HepG2 (cell line): Measurements from ENCODE around the gene B3GNT8. TPM values are rescaled to one million over a fixed set of nuclear protein-coding genes. Genes with fewer than 3 reads are reported as not detected.

Source experiments
- ATAC-seq: fragments of 200-7000 bp; cut with Tn5 transposase; 3 replicates; pipeline ENCODE4 v1.9.1; 2020; ENCODE audit warnings: mild to moderate bottlenecking, moderate library complexity
- BruUV-seq: library from RNA; stranded (reverse); fragments of 400-500 nt; replicated peaks from 2 replicates; lab custom pipeline; 2021; lab: Mats Ljungman, UMichigan
- CTCF ChIA-PET: fragments of 300-600 bp; formaldehyde crosslinking; extraction: SDS; loops from one replicate; lab custom pipeline; 2021; ENCODE audit warnings: low total read pairs, inconsistent platforms, low intra/inter-chr PET ratio; lab: Yijun Ruan, JAX
- POLR2A ChIA-PET: fragments of 350-600 bp; sonication (Branson Sonifier 250); formaldehyde crosslinking; loops from one replicate; lab custom pipeline; 2020; ENCODE audit warnings: antibody characterized with exemption, inconsistent platforms; lab: Yijun Ruan, JAX
- DNase-seq: peaks from one replicate; pipeline ENCODE4 v3.0.0-alpha.2; 2015; ENCODE audit warnings: low spot score
- FAIRE-seq: peaks from 3 replicates; lab custom pipeline; 2011; peaks lifted over from hg19 to GRCh38; lab: Jason Lieb, UNC
- H2AFZ ChIP-seq: one replicate; pipeline ENCODE4 v1.6.1; 2011; ENCODE audit warnings: low read length, inconsistent platforms
- H3K27ac ChIP-seq: fragments of 300-600 bp; 3 replicates; pipeline ENCODE4 v1.8.0; 2011; ENCODE audit warnings: mixed run types, mild to moderate bottlenecking, mixed read lengths, low read length, inconsistent platforms; ENCODE audit not compliant: insufficient read depth; ENCODE audit errors: extremely low read length
- H3K27me3 ChIP-seq, 2 experiments: fragments of 200-600 bp in 1 of 2; 2 replicates in 1 of 2; 3 replicates in 1 of 2; pipeline versions ENCODE4 v1.6.0 to v1.8.0; 2011; ENCODE audit warnings: low read length in 2 of 2, mild to moderate bottlenecking in 2 of 2, moderate library complexity in 2 of 2, inconsistent platforms in 1 of 2; ENCODE audit not compliant: insufficient read depth in 2 of 2, control insufficient read depth in 1 of 2
- H3K36me3 ChIP-seq, 2 experiments: fragments of 200-600 bp in 1 of 2; replicated peaks in 1 of 2; 2 replicates in 1 of 2; 3 replicates in 1 of 2; pipeline versions ENCODE4 v1.5.1 to v1.8.0; 2011; ENCODE audit warnings: low read length in 2 of 2, inconsistent platforms in 1 of 2; ENCODE audit not compliant: insufficient read depth in 2 of 2, control insufficient read depth in 1 of 2
- H3K4me1 ChIP-seq: 2 replicates; pipeline ENCODE4 v1.5.1; 2012; ENCODE audit warnings: low read length, inconsistent platforms; ENCODE audit not compliant: insufficient read depth
- H3K4me2 ChIP-seq: 2 replicates; pipeline ENCODE4 v1.6.0; 2011; ENCODE audit warnings: low read depth, low read length, inconsistent platforms
- H3K4me3 ChIP-seq, 3 experiments: fragments of 200-600 bp in 1 of 3; sonication (generic), shearing (Covaris generic) in 1 of 3; replicated peaks in 1 of 3; 2 replicates each; pipeline ENCODE4 v1.5.1; 2011 to 2016; ENCODE audit warnings: low read length in 3 of 3, inconsistent platforms in 2 of 3, low read depth in 2 of 3, mild to moderate bottlenecking in 2 of 3, control low read depth in 1 of 3, mixed read lengths in 1 of 3; ENCODE audit not compliant: insufficient read depth in 1 of 3
- H3K79me2 ChIP-seq: one replicate; pipeline ENCODE4 v1.6.1; 2011; ENCODE audit warnings: low read length, inconsistent platforms; ENCODE audit not compliant: insufficient read depth
- H3K9ac ChIP-seq: 2 replicates; pipeline ENCODE4 v1.6.0; 2011; ENCODE audit warnings: mild to moderate bottlenecking, low read depth, low read length, inconsistent platforms; ENCODE audit not compliant: insufficient read depth
- H3K9me3 ChIP-seq: 2 replicates; pipeline ENCODE4 v1.5.1; 2012; ENCODE audit warnings: mild to moderate bottlenecking, low read length
- H4K20me1 ChIP-seq: 2 replicates; pipeline ENCODE4 v1.6.0; 2011; ENCODE audit warnings: inconsistent platforms, mild to moderate bottlenecking, low read length, moderate library complexity; ENCODE audit not compliant: insufficient read depth
- ARNT ChIP-seq: fragments of 450-650 bp; IDR thresholded peaks from 2 replicates; pipeline ENCODE4 v1.6.1; 2017
- ATAD3A ChIP-seq: sonication (generic); formaldehyde crosslinking; IDR thresholded peaks from 2 replicates; pipeline ENCODE4 v1.4.0; 2020; ENCODE audit warnings: missing genetic modification reagents
- CENPX ChIP-seq: sonication (generic); formaldehyde crosslinking; IDR thresholded peaks from 2 replicates; pipeline ENCODE4 v1.9.0; 2021; ENCODE audit warnings: mild to moderate bottlenecking, missing genetic modification reagents, moderate library complexity
- EP300 ChIP-seq, 3 experiments: sonication (generic) in 1 of 3; formaldehyde crosslinking in 1 of 3; IDR thresholded peaks; 2 replicates each; pipeline versions ENCODE4 v1.5.1 to v1.6.1; 2011 to 2020; ENCODE audit warnings: low read depth in 2 of 3, low read length in 2 of 3, borderline replicate concordance in 1 of 3, improper control_type of control experiment in 1 of 3, mild to moderate bottlenecking in 1 of 3, missing genetic modification reagents in 1 of 3, moderate library complexity in 1 of 3
- HDAC6 ChIP-seq: fragments of 200-600 bp; sonication (generic); IDR thresholded peaks from 2 replicates; pipeline ENCODE4 v1.7.0; 2017; ENCODE audit warnings: mild to moderate bottlenecking, antibody characterized with exemption, low read length, low read depth
- MEIS1 ChIP-seq: sonication (generic); formaldehyde crosslinking; IDR thresholded peaks from 2 replicates; pipeline ENCODE4 v1.9.0; 2021; ENCODE audit warnings: mild to moderate bottlenecking, missing genetic modification reagents, moderate library complexity, borderline replicate concordance
- SMAD1 ChIP-seq: sonication (generic); formaldehyde crosslinking; IDR thresholded peaks from 2 replicates; pipeline ENCODE4 v1.4.0; 2020; ENCODE audit warnings: missing genetic modification reagents, low read depth, mild to moderate bottlenecking, borderline replicate concordance
- SMAD9 ChIP-seq: sonication (generic); formaldehyde crosslinking; IDR thresholded peaks from 2 replicates; pipeline ENCODE4 v1.5.1; 2020; ENCODE audit warnings: mild to moderate bottlenecking, missing genetic modification reagents
- YEATS2 ChIP-seq: sonication (generic); formaldehyde crosslinking; IDR thresholded peaks from 2 replicates; pipeline ENCODE4 v1.4.0; 2020; ENCODE audit warnings: missing genetic modification reagents, borderline replicate concordance
- ZBTB7A ChIP-seq: sonication (generic); formaldehyde crosslinking; IDR thresholded peaks from 2 replicates; pipeline ENCODE4 v1.8.0; 2022; ENCODE audit warnings: mild to moderate bottlenecking, missing genetic modification reagents
- ZFY ChIP-seq: sonication (generic); formaldehyde crosslinking; IDR thresholded peaks from 2 replicates; pipeline ENCODE4 v1.4.0; 2020; ENCODE audit warnings: missing genetic modification reagents
- ZFYVE20 ChIP-seq: sonication (generic); formaldehyde crosslinking; IDR thresholded peaks from 2 replicates; pipeline ENCODE4 v1.8.0; 2023; ENCODE audit warnings: low read depth, mild to moderate bottlenecking, moderate library complexity, missing genetic modification reagents, borderline replicate concordance
- ZNF30 ChIP-seq: sonication (generic); formaldehyde crosslinking; IDR thresholded peaks from 2 replicates; pipeline ENCODE4 v1.5.0; 2020; ENCODE audit warnings: mild to moderate bottlenecking, missing genetic modification reagents
- ZNF451 ChIP-seq: sonication (generic); formaldehyde crosslinking; IDR thresholded peaks from 2 replicates; pipeline ENCODE4 v1.5.0; 2020; ENCODE audit warnings: mild to moderate bottlenecking, missing genetic modification reagents
- ZNF768 ChIP-seq: sonication (generic); formaldehyde crosslinking; IDR thresholded peaks from 2 replicates; pipeline ENCODE4 v1.4.0; 2020; ENCODE audit warnings: missing genetic modification reagents
- WGBS: methylation state at CpG from one replicate; pipeline ENCODE4 v1.1.6; 2017; ENCODE audit warnings: low lambda C conversion rate; 5-methylcytosine and 5-hydroxymethylcytosine counted together
- in situ Hi-C: cut with HindIII; loops from 2 replicates; pipeline ENCODE4 v1.10.0; 2017; ENCODE audit warnings: low pct_unique_long_range_greater_than_20kb; ENCODE audit not compliant: extremely low pct_ligation_motif_present
- intact Hi-C: fragments of 100-400 bp; cut with micrococcal nuclease; formaldehyde crosslinking; loops from one replicate; pipeline ENCODE4 v1.10.0; 2022; ENCODE audit not compliant: unreplicated experiment
- polyA plus RNA-seq, 8 experiments: library from polyadenylated mRNA; depleted of rRNA in 3 of 8; stranded (reverse) in 7 of 8; unstranded in 1 of 8; fragments of >200 nt; fragmentation: Illumina TruSeq in 4 of 8; extraction: Trizol in 4 of 8; gene quantifications; 2 replicates each; pipeline versions ENCODE4 v1.2.1 to v1.2.3, GENCODE V29; 2011 to 2016; ENCODE audit warnings: low read depth in 4 of 8, missing spikeins in 1 of 8, mixed read lengths in 1 of 8; ENCODE audit not compliant: insufficient read depth in 1 of 8
- total RNA-seq, 5 experiments: library from RNA; depleted of rRNA; stranded (reverse); fragments of >200 nt; fragmentation: Illumina TruSeq; extraction: Trizol; gene quantifications; 2 replicates each; pipeline ENCODE4 v1.2.3, GENCODE V29; 2016; ENCODE audit warnings: low read depth in 1 of 5
- TF ChIP-seq, protein P1 (sequence below), 2 experiments: sonication (generic) in 1 of 2; formaldehyde crosslinking in 1 of 2; IDR thresholded peaks; 2 replicates each; pipeline versions ENCODE4 v1.6.1 to v1.9.0; 2014 to 2022; ENCODE audit warnings: antibody characterized with exemption in 1 of 2, borderline replicate concordance in 1 of 2, inconsistent platforms in 1 of 2, low read depth in 1 of 2, missing genetic modification reagents in 1 of 2
- TF ChIP-seq, protein P2 (sequence below): sonication (generic); formaldehyde crosslinking; IDR thresholded peaks from 2 replicates; pipeline ENCODE4 v1.4.0; 2020; ENCODE audit warnings: mild to moderate bottlenecking, missing genetic modification reagents

Gene B3GNT8
- total and polyA plus RNA-seq, 2 of the 13 experiments (the other 11 are each of a cell fraction or from before 2014, with no cell fraction given), result 0.26 to 1.9 TPM

DNA sequence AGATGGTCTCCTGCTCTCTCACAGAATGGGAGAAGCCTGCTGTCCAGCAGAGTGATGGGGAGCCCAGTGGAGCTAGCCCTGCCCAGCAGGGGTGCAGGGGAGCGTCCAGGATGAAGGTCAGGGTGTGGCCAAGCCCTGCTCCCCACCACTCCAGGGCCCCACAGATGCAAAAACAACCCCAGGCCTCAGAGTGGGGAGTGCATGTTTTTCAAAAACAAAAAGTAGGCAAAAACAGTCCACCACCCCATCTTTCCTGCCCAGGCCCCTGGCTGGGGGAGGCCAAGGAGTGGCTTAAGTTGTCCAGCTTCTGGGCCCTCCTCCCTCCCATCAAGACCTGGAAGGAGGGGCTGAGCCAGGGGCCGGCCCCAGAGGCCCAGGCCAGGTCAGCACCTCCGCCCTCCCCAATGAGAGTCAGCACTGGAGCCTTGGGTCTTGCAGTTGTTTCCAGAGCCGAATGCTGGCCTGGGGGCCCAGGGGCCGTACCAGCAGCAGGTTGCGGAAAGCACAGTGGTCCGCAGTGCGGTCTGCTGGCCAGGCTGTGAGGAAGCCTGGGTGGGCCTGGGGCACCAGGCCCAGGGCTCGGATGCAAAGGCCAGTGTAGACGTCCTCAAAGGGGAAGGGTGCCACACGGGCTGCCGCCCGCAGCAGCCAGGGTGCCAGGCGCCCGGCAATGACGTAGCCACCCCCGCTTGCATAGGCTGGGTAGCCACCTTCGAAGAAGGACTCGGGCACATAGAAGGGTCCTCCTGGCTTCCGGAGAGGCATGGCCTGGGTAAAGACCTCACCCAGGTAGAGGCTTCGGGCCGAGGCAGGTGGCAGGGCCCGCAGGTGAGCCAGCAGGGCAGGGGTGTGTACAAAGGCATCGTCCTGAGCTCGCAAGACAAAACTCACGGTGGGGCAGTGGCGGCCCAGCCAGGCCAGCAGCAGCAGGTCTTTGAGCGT lies 1.7 kb downstream of the B3GNT8 start:
- Histone ChIP-seq H3K27me3 (no peaks in the 10 kb centered on the region), H3K4me1 (peaks cover 43% of the 10 kb centered on the region), H3K79me2 (no peaks in the 10 kb centered on the region), H3K4me3 (no peak overlapping the region; a peak in 1 of 6 replicates), H3K9ac (no peak overlapping the region), H3K36me3 (peaks cover 13 to 14% of the 10 kb centered on the region in 2 experiments; a peak in 3 of 5 replicates), H3K27ac (no peak overlapping the region), H2AFZ (no peak overlapping the region), H3K4me2 (peak overlapping the region; percentile 9; the same call in 1 of the 2 replicates), H3K9me3 (no peaks in the 10 kb centered on the region), H4K20me1 (no peaks in the 10 kb centered on the region)
- no peak for FAIRE-seq
- ChIA-PET POLR2A (interaction anchor here (2.2 to 2.9 kb wide), 2 partner anchors 14 to 16 kb away, joined by 10 to 18 read pairs; partner anchors contain the start of gene DMAC2), CTCF (no interaction called here)
- BruUV-seq, result no TSS peak
- no peak for ATAC-seq
- in situ Hi-C loops, result no loop called here
- 97% methylated on average over 13 of the region's 28 CpGs for WGBS
- intact Hi-C loops, result no loop called here
- no peak for DNase-seq
- peak; percentile 19; the same call in 1 of the 2 replicates for TF ChIP-seq ZFY
- TF ChIP-seq, protein P1, sequence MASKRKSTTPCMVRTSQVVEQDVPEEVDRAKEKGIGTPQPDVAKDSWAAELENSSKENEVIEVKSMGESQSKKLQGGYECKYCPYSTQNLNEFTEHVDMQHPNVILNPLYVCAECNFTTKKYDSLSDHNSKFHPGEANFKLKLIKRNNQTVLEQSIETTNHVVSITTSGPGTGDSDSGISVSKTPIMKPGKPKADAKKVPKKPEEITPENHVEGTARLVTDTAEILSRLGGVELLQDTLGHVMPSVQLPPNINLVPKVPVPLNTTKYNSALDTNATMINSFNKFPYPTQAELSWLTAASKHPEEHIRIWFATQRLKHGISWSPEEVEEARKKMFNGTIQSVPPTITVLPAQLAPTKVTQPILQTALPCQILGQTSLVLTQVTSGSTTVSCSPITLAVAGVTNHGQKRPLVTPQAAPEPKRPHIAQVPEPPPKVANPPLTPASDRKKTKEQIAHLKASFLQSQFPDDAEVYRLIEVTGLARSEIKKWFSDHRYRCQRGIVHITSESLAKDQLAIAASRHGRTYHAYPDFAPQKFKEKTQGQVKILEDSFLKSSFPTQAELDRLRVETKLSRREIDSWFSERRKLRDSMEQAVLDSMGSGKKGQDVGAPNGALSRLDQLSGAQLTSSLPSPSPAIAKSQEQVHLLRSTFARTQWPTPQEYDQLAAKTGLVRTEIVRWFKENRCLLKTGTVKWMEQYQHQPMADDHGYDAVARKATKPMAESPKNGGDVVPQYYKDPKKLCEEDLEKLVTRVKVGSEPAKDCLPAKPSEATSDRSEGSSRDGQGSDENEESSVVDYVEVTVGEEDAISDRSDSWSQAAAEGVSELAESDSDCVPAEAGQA (IDR thresholded peaks at IDR 0.05; ENCODE audit: low read depth), result no peak
- TF ChIP-seq, protein P1 (CRISPR knock-in tag; IDR thresholded peaks at IDR 0.05; ENCODE audit: borderline replicate concordance), result no peak
- TF ChIP-seq, protein P2, sequence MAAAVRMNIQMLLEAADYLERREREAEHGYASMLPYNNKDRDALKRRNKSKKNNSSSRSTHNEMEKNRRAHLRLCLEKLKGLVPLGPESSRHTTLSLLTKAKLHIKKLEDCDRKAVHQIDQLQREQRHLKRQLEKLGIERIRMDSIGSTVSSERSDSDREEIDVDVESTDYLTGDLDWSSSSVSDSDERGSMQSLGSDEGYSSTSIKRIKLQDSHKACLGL, result no peak
- no peak for TF ChIP-seq EP300 (IDR thresholded peaks at IDR 0.05; ENCODE audit: low read depth in 2 of 2, low read length in 2 of 2)
- TF ChIP-seq EP300 (CRISPR knock-in tag; IDR thresholded peaks at IDR 0.05; ENCODE audit: borderline replicate concordance), result no peak
- TF ChIP-seq ATAD3A (CRISPR knock-in tag), result no peak
- TF ChIP-seq ARNT, result no peak
- TF ChIP-seq ZFYVE20 (CRISPR knock-in tag), result no peak
- no peak for TF ChIP-seq ZNF768
- TF ChIP-seq MEIS1 (CRISPR knock-in tag), result no peak
- TF ChIP-seq CENPX (CRISPR knock-in tag), result no peak
- no peak for TF ChIP-seq ZBTB7A (CRISPR knock-in tag)
- no peak for TF ChIP-seq HDAC6
- TF ChIP-seq YEATS2 (CRISPR knock-in tag), result no peak
- no peak for TF ChIP-seq SMAD1 (CRISPR knock-in tag)
- no peak for TF ChIP-seq SMAD9 (CRISPR knock-in tag)
- TF ChIP-seq ZNF451 (CRISPR knock-in tag), result no peak
- TF ChIP-seq ZNF30, result no peak
